Measurements from ENCODE around the gene TFB1M. TPM values are rescaled to one million over a fixed set of nuclear protein-coding genes. Genes with fewer than 3 reads are reported as not detected.

Gene TFB1M
- total and polyA plus RNA-seq, 2 donors (not counting 3 experiments of a cell fraction or from before 2014, with no cell fraction given) = 12.9 to 35.5 TPM

- peaks cover 7% of the 10 kb centered on the region for H3K4me1 ChIP-seq (ENCODE audit: control insufficient read depth, extremely low read depth, insufficient read depth, low read length)
- H4K20me1 ChIP-seq (replicated peaks; ENCODE audit: control insufficient read depth, extremely low read depth, insufficient read depth, low read length) = no peaks in the 10 kb centered on the region
- TF ChIP-seq GATA2 (IDR thresholded peaks at IDR 0.05; ENCODE audit: insufficient read depth, insufficient read length, low read depth, low read length) = no peak
- no peak for TF ChIP-seq JUN (IDR thresholded peaks at IDR 0.05; ENCODE audit: borderline replicate concordance, insufficient read depth, insufficient read length, low read depth)
- TF ChIP-seq MYC (IDR thresholded peaks at IDR 0.05; ENCODE audit: low read depth, low read length) = no peak
- no peak for TF ChIP-seq CTCF (IDR thresholded peaks at IDR 0.05; ENCODE audit: extremely low read depth in 1 of 2, insufficient read depth in 1 of 2, low read depth in 1 of 2, low read length in 2 of 2)
- FAIRE-seq = no peak
- H3K9me1 ChIP-seq (replicated peaks; ENCODE audit: control insufficient read depth, extremely low read depth, insufficient read depth, low read length) = no peaks in the 10 kb centered on the region
- CTCF ChIA-PET = interaction anchor here (1.2 kb wide), 1 partner anchor 12 kb away, joined by 3 read pairs; no protein-coding TSS in a partner anchor
- intact Hi-C loops (cut with micrococcal nuclease) = no loop called here
- dilution Hi-C loops (cut with MboI; ENCODE audit: extremely low pct_ligation_motif_present, low sequenced_read_pairs) = no loop called here
- POLR2A ChIA-PET = no interaction called here
- DNase-seq (ENCODE audit: low read depth, low spot score) = no peak
- H3K36me3 ChIP-seq (ENCODE audit: control insufficient read depth in 2 of 2, extremely low read depth in 1 of 2, insufficient read depth in 2 of 2, low read length in 2 of 2) = peaks cover 4 to 21% of the 10 kb centered on the region in 2 experiments
- no peaks in the 10 kb centered on the region for H3K9me3 ChIP-seq (replicated peaks; ENCODE audit: control insufficient read depth, insufficient read depth, low read length)
- H3K27ac ChIP-seq (ENCODE audit: insufficient read depth, low read depth, low read length) = no peak overlapping the region
- H2AFZ ChIP-seq (ENCODE audit: low read depth, low read length) = no peak overlapping the region
- H3K27me3 ChIP-seq (ENCODE audit: control insufficient read depth in 2 of 2, insufficient read depth in 2 of 2, low read length in 2 of 2) = no peaks in the 10 kb centered on the region
- no peak overlapping the region for H3K4me3 ChIP-seq (replicated peaks in 1 of 3; ENCODE audit: insufficient read depth in 1 of 3, low read depth in 1 of 3, low read length in 3 of 3)
- H3K9ac ChIP-seq (replicated peaks; ENCODE audit: extremely low read depth, insufficient read depth, low read length) = no peak overlapping the region
- H3K79me2 ChIP-seq (ENCODE audit: control insufficient read depth, insufficient read depth, low read length) = peaks cover 6% of the 10 kb centered on the region
- BruUV-seq (replicated peaks) = no TSS peak
- no peak overlapping the region for H3K4me2 ChIP-seq (ENCODE audit: insufficient read depth, low read length)
Observed at GRCh38 chr6:155262655-155263054, 51.6 kb downstream of the TFB1M start.

Measured in endothelial cell of umbilical vein (primary cell).